GM12891 (cell line): Measurements from ENCODE around the gene LRRC71.

Experiments used
- POLR2A ChIP-seq: IDR thresholded peaks from 2 replicates; pipeline ENCODE4 v1.6.1; 2011; ENCODE audit warnings: low read depth, low read length, control low read depth
- POLR2AphosphoS5 ChIP-seq: IDR thresholded peaks from 2 replicates; pipeline ENCODE4 v1.6.1; 2011; ENCODE audit warnings: low read depth, low read length, control low read depth
- SPI1 ChIP-seq: IDR thresholded peaks from 2 replicates; pipeline ENCODE4 v1.6.1; 2011; ENCODE audit warnings: low read depth, low read length, control low read depth
- TAF1 ChIP-seq: IDR thresholded peaks from 2 replicates; pipeline ENCODE4 v1.6.1; 2011; ENCODE audit warnings: low read depth, low read length, control low read depth

- TF ChIP-seq POLR2AphosphoS5 (no peak), POLR2A (no peak), SPI1 (no peak), TAF1 (no peak)
Measured at GRCh38 chr1:156922986-156923669, 2.7 kb downstream of the LRRC71 start.
